Stimulated activated CD4-positive, alpha-beta T cell treated with anti-CD3 and anti-CD28 coated beads, TNF-alpha, amount 100 ng/mL, for 48 hours (primary cell): ENCODE results near the gene FOXD1.
A peak's percentile ranks its signal among the peaks of the same experiment; 100 is the strongest.
"Not testable (repeated sequence)": the region's sequence is repeated elsewhere in the genome, so short reads cannot be mapped to it uniquely, and the experiment has no call there.

Source experiments
- DNase-seq, 3 donors: peaks; one replicate each; pipeline ENCODE4 v3.0.0-alpha.2; 2020; ENCODE audit warnings: low read depth in 3 of 3

FOXD1 gene

DNA sequence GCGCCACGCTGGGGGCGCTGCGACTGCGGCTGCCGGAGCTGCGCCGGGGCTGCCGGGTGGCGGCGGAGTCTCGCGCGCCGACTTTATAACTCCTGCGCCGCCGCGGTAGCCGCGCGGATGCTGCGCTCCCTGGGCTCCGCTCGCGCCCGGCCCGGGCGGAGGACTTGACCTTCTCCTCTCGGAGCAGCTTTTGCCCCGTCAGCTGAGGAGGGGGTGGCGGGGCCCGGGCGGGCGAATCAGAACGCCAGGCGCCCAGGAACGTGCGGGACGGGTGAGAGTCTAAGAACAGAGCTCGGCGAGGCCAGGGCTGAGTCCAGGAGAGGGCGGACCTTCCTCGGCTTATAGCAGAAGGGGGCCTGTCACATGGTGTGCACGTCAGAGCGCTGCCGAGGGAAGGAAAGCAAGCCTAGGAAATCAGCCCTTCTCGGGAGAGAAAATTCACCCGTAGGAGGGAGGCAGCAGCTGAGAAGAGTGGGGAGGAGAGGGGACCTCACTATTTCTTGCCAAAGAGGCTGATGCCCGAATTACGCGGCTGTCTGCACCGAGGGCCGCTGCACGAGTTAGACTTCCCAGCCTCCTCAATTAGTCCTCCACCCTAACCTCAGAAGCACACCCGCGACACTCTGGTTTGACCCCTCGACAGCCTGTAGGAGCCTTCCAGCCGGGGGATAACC is at the start of gene FOXD1:
Gene FOXD1, minus strand, starts transcription at position 315 of the 674 bp plus-strand sequence. CDS start 415 bp downstream, outside the sequence.
- DNase-seq: peak in 1 of 3 donors; percentile 49

GRCh38 chr5:73497497-73498056 is 49.0 kb upstream of the FOXD1 start:
- DNase-seq: no peak

DNA sequence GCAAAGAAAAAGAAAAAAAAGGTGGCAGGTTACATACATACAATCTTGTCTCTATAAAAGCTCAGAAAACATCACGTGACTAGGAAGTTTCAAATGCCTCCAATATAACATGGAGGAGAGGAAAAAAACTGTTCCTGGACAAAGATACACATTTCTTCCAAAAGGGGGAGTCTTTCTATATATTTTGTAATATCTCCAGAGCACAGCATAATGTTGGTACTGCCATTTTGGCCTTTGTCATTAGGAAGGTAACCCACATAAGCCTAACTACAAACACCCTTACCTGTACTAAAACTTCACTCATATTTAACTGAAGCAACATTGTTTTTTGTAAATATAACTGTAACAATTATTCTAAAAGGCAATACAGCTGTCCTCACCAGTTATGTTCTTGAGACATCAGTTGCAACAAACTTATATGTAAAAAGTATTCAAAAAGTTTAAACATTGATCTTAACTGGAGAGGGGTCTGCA is 48.4 kb upstream of the FOXD1 start:
- DNase-seq: no peak

DNA sequence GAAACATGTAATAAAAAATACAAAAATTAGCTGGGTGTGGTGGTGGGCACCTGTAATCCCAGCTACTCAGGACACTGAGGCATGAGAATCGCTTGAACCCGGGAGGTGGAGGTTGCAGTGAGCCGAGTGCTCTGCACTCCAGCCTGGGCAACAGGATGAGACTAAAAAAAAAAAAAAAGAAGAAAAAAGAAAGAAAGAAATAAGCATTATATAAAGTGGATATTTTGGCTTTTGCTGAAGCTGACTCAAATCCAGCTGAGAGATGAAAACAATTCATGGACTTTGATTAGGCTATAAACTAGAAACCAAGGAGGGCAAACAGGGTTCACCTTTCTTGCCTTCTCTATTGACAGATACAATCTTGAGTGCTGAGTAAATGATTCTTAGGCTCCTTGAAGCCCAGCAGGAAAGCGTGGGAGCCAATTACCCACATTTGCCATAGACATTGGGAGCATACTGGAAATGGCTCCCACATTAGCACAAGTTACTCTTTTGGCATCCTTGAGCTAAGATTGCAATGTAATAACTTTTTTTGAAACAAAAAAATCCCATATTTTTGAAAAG is 47.3 kb upstream of the FOXD1 start:
- no peak for DNase-seq

- no peak for DNase-seq
Observed at GRCh38 chr5:73494721-73495120, 46.1 kb upstream of the FOXD1 start.

GRCh38 chr5:73493421-73493820 is 44.8 kb upstream of the FOXD1 start:
- no peak for DNase-seq

DNA sequence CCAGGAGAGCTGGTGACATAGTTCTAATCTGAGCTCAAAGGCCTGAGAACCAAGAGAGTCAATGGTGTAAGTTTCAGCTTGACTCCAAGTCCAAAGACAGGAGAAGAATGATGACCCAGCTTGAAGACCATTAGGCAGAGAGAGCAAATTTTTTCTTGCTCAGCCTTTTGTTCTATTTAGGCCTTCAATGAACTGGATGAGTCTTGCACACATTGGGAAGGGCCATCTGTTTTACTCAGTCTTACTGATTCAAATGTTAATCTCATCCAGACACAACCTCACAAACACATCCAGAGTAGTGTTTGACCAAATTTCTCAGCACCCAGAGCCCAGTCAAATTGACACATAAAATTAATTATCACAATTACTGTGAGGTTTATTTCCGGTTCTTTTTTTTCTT is 42.6 kb upstream of the FOXD1 start:
- no peak for DNase-seq

- DNase-seq: no peak
Observed at GRCh38 chr5:73490088-73490487, 41.5 kb upstream of the FOXD1 start.

- DNase-seq: no peak
Observed at GRCh38 chr5:73488806-73489205, 40.2 kb upstream of the FOXD1 start.

- DNase-seq: no peak
Observed at GRCh38 chr5:73487815-73488214, 39.2 kb upstream of the FOXD1 start.

DNA sequence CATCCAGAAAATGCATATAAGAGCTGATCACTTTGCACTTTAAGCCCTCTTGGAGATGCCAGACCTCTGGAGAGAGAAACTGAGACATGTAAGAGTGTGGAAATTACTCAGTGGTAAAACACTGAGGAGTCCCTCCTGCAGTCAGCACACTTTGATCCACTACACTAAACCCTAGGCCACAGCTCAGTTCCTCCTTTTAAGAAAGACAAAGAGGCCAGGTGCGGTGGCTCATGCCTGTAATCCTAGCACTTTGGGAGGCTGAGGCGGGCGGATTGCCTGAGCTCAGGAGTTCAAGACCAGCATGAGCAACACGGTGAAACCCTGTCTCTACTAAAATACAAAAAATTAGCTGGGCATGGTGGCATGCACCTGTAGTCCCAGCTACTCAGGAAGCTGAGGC is 38.7 kb upstream of the FOXD1 start:
- DNase-seq: not testable (repeated sequence)

GRCh38 chr5:73486119-73486899 is 37.7 kb upstream of the FOXD1 start:
- no peak for DNase-seq

- DNase-seq: no peak
Observed at GRCh38 chr5:73485715-73486114, 37.1 kb upstream of the FOXD1 start.

GRCh38 chr5:73484511-73484910 is 35.9 kb upstream of the FOXD1 start:
- no peak for DNase-seq

- no peak for DNase-seq
Observed at GRCh38 chr5:73483676-73484075, 35.1 kb upstream of the FOXD1 start.

- DNase-seq: no peak
Observed at GRCh38 chr5:73482383-73483136, 34.0 kb upstream of the FOXD1 start.

- DNase-seq: no peak
Observed at GRCh38 chr5:73480500-73480899, 31.9 kb upstream of the FOXD1 start.

- DNase-seq: no peak
Observed at GRCh38 chr5:73472116-73472515, 23.5 kb upstream of the FOXD1 start.

- DNase-seq: no peak
Observed at GRCh38 chr5:73471654-73472053, 23.1 kb upstream of the FOXD1 start.

GRCh38 chr5:73469878-73470277 is 21.3 kb upstream of the FOXD1 start:
- no peak for DNase-seq

DNA sequence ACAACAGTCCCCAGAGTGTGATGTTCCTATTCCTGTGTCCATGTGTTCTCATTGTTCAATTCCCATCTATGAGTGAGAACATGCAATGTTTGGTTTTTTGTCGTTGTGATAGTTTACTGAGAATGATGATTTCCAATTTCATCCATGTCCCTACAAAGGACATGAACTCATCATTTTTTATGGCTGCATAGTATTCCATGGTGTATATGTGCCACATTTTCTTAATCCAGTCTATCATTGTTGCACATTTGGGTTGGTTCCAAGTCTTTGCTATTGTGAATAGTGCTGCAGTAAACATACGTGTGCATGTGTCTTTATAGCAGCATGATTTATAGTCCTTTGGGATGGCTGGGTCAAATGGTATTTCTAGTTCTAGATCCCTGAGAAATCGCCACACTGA is 20.1 kb upstream of the FOXD1 start:
- DNase-seq: not testable (repeated sequence)
